ENCODE results near the gene TSN. TPM values are rescaled to one million over a fixed set of nuclear protein-coding genes. Genes with fewer than 3 reads are reported as not detected.

Gene TSN
- total RNA-seq, 2 experiments from 2014 or later: 49.1 to 50.9 TPM

GRCh38 chr2:121777699-121778058 is 22.2 kb downstream of the TSN start:
- Mint-ChIP-seq H3K4me1 (ENCODE audit: low read depth) (no peaks in the 10 kb centered on the region), H3K36me3 (ENCODE audit: low read depth) (no peaks in the 10 kb centered on the region), H3K27me3 (no peaks in the 10 kb centered on the region), H3K27ac (no peak overlapping the region), H3K9me3 (no peaks in the 10 kb centered on the region), H3K4me3 (no peak overlapping the region)
- Histone ChIP-seq H3K27ac (ENCODE audit: low read depth in 1 of 2, low read length in 2 of 2) (no peak overlapping the region), H3K4me3 (ENCODE audit: low read length) (no peak overlapping the region), H3K4me1 (ENCODE audit: insufficient read depth, low read length) (no peaks in the 10 kb centered on the region), H3K36me3 (ENCODE audit: insufficient read depth, low read length) (no peaks in the 10 kb centered on the region), H3K9me3 (ENCODE audit: control insufficient read depth in 1 of 2, insufficient read depth in 1 of 2, low read length in 2 of 2) (no peaks in the 10 kb centered on the region), H3K27me3 (ENCODE audit: control insufficient read depth in 1 of 2, insufficient read depth in 2 of 2, low read length in 2 of 2) (no peaks in the 10 kb centered on the region)
- ChIA-PET POLR2A (no interaction called here), CTCF (no interaction called here)
- ATAC-seq (ENCODE audit: poor library complexity) (no peak), DNase-seq (no peak)
- intact Hi-C loops (cut with DNase I, micrococcal nuclease): no loop called here
- no peak for TF ChIP-seq CTCF (IDR thresholded peaks at IDR 0.05)

- intact Hi-C loops (cut with DNase I, micrococcal nuclease): no loop called here
- Mint-ChIP-seq H3K27ac (no peak overlapping the region), H3K9me3 (no peaks in the 10 kb centered on the region), H3K27me3 (no peaks in the 10 kb centered on the region), H3K4me3 (no peak overlapping the region), H3K36me3 (ENCODE audit: low read depth) (no peaks in the 10 kb centered on the region), H3K4me1 (ENCODE audit: low read depth) (no peaks in the 10 kb centered on the region)
- H3K4me3 ChIP-seq (ENCODE audit: low read length): no peak overlapping the region
- no peak for ATAC-seq (ENCODE audit: poor library complexity)
- no peak overlapping the region for H3K27ac ChIP-seq (ENCODE audit: low read depth in 1 of 2, low read length in 2 of 2)
- ChIA-PET POLR2A (no interaction called here), CTCF (no interaction called here)
- H3K9me3 ChIP-seq (ENCODE audit: control insufficient read depth in 1 of 2, insufficient read depth in 1 of 2, low read length in 2 of 2): no peaks in the 10 kb centered on the region
- no peaks in the 10 kb centered on the region for H3K27me3 ChIP-seq (ENCODE audit: control insufficient read depth in 1 of 2, insufficient read depth in 2 of 2, low read length in 2 of 2)
- DNase-seq: no peak
- TF ChIP-seq CTCF (IDR thresholded peaks at IDR 0.05): no peak
- H3K4me1 ChIP-seq (ENCODE audit: insufficient read depth, low read length): no peaks in the 10 kb centered on the region
- no peaks in the 10 kb centered on the region for H3K36me3 ChIP-seq (ENCODE audit: insufficient read depth, low read length)
Observed at GRCh38 chr2:121778741-121779487, 23.5 kb downstream of the TSN start.

- ChIA-PET POLR2A (no interaction called here), CTCF (no interaction called here)
- Histone ChIP-seq H3K27me3 (ENCODE audit: control insufficient read depth in 1 of 2, insufficient read depth in 2 of 2, low read length in 2 of 2) (peaks cover 0 to 3% of the 10 kb centered on the region in 2 experiments), H3K27ac (ENCODE audit: low read depth in 1 of 2, low read length in 2 of 2) (no peak overlapping the region), H3K4me3 (ENCODE audit: low read length) (no peak overlapping the region), H3K4me1 (ENCODE audit: insufficient read depth, low read length) (no peaks in the 10 kb centered on the region), H3K36me3 (ENCODE audit: insufficient read depth, low read length) (no peaks in the 10 kb centered on the region), H3K9me3 (ENCODE audit: control insufficient read depth in 1 of 2, insufficient read depth in 1 of 2, low read length in 2 of 2) (no peaks in the 10 kb centered on the region)
- TF ChIP-seq CTCF (IDR thresholded peaks at IDR 0.05): no peak
- ATAC-seq (ENCODE audit: poor library complexity) (no peak), DNase-seq (no peak)
- Mint-ChIP-seq H3K9me3 (no peaks in the 10 kb centered on the region), H3K27me3 (peaks cover 15% of the 10 kb centered on the region), H3K4me3 (no peak overlapping the region), H3K36me3 (ENCODE audit: low read depth) (no peaks in the 10 kb centered on the region), H3K4me1 (ENCODE audit: low read depth) (no peaks in the 10 kb centered on the region), H3K27ac (no peak overlapping the region)
- intact Hi-C loops (cut with DNase I, micrococcal nuclease): no loop called here
Observed at GRCh38 chr2:121783180-121783579, 27.7 kb downstream of the TSN start.

Data from CD4-positive, alpha-beta T cell (primary cell).